Loucy (cell line): Measurements from ENCODE around the gene NAV2.

Source experiments
- EZH2phosphoT487 ChIP-seq: fragments of 200-600 bp; IDR thresholded peaks from 2 replicates; pipeline ENCODE4 v1.6.1; 2018; ENCODE audit warnings: antibody characterized with exemption, mild to moderate bottlenecking, moderate library complexity, borderline replicate concordance
- TF ChIP-seq, protein P1 (sequence below): fragments of 200-600 bp; sonication (generic); conservative IDR thresholded peaks from 2 replicates; pipeline ENCODE4 v1.5.1; 2014; ENCODE audit warnings: mild to moderate bottlenecking, antibody characterized with exemption, low read length

DNA sequence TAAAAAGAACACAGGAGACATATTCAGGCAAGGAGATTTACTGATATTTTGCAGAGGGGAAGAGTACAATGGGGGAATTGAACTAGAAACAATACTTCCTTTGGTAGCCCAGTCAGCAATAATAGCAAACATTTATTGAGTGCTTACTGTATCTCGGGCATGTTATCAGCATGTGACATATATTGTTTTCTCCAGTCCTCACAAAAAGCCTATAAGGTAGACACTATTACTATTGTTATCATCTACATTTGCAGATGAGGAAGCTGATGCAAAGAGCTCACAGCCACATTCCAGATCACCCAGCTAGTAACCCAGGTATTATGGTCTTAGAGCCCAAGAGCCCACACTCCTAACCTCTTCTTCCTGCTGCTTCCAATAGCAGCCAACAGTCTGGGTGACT is 27.9 kb downstream of the NAV2 start:
- TF ChIP-seq, protein P1, sequence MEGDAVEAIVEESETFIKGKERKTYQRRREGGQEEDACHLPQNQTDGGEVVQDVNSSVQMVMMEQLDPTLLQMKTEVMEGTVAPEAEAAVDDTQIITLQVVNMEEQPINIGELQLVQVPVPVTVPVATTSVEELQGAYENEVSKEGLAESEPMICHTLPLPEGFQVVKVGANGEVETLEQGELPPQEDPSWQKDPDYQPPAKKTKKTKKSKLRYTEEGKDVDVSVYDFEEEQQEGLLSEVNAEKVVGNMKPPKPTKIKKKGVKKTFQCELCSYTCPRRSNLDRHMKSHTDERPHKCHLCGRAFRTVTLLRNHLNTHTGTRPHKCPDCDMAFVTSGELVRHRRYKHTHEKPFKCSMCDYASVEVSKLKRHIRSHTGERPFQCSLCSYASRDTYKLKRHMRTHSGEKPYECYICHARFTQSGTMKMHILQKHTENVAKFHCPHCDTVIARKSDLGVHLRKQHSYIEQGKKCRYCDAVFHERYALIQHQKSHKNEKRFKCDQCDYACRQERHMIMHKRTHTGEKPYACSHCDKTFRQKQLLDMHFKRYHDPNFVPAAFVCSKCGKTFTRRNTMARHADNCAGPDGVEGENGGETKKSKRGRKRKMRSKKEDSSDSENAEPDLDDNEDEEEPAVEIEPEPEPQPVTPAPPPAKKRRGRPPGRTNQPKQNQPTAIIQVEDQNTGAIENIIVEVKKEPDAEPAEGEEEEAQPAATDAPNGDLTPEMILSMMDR = no peak
- no peak for TF ChIP-seq EZH2phosphoT487
